ENCODE measurements around the gene C6orf132.
A peak's percentile ranks its signal among the peaks of the same experiment; 100 is the strongest.
"Not testable (repeated sequence)": the region's sequence is repeated elsewhere in the genome, so short reads cannot be mapped to it uniquely, and the experiment has no call there.

Gene C6orf132

DNA sequence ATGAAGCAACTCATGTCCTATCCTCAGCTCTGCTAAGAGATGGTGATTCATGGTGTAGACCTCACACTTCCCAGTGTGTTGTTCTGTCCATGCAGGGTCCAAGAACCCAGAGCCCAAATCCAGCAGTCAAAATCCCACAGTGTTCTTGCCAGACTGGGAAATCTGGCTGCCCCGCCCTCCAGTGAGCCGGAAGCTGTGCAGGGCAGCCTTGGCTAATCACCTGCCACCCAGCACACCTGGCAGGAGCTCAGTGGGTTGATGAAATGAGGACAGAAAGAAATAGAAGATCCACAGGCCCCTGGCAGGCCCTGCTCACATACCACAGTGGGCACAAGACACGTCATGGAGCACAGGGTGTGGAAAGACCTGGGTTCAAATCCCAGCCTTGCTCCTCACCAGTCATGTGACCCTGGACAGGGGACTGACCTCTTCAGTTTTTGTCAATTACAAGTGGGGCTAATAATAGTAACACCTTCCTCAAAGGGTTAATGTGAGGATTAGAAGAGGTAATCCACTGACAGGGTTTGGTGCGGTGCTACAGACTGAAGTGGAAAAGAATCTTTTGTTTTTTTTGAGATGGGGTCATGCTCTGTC, 17.1 kb upstream of the C6orf132 start:
- no peak for DNase-seq (ENCODE audit: low spot score)

DNA sequence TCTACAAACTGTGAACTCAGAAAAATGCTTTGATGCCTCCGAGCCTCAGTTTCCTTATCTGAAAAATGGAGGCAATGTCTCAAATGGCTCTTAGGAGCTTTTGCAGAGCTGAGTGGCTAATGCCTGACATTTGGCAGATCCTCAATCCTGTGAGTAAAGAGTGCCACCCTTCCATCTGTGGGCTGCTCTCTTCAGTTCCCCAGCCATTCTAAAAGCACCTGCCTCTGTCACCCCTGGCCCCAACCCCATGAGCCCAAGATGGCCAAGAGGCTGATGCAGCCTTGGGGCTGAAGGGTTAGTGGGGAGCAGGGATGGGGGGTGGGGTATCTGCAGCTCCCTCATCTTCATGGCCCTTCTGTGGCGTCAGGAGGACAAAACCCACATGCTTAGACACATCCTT, 16.2 kb upstream of the C6orf132 start:
- DNase-seq (ENCODE audit: low spot score) = no peak

DNA sequence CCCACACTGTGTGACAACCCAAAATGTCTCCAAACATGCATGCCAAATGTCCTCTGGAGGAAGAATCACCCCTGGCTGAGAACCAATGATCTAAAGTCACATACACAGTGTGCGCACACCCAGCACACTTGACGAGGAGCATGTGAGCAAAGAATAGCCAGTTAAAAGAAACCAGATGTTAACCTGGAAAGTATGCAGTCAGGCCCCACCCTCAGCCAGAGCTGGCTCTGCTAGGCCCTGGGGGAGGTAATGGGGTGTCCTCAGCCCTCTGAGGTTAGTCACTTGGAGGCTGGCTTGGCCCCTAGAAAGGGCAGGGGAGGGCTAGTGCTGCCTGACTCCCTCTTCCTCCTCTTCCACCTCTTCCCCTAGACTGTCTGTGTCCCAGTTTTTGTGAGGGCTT, 15.6 kb upstream of the C6orf132 start:
- DNase-seq (ENCODE audit: low spot score) = no peak

- no peak for DNase-seq (ENCODE audit: low spot score)
These were observed 14.2 kb upstream of the C6orf132 start for GRCh38 chr6:42156638-42157037.

DNA sequence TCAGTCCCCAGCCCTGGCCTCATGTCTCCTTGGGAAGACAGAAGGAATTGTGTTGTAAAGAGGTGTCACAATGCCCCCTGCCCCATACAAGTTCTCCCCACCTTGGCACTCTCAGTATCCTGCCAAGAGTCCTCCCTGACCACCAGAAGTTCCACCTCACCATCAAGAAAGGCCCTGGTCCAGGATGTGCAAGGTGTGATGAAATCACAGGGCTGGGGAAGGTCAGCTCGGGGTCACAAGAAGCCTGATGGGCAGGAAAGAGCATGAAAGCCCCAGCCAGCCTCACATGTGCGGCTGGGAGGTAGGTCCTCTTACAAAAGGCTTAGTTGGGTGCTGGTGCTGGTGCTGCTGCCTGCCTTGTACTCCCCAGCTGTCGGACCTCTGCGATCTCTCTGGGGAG, 12.9 kb upstream of the C6orf132 start:
- no peak for DNase-seq (ENCODE audit: low spot score)

- DNase-seq (ENCODE audit: low spot score) = no peak
These were observed 12.2 kb upstream of the C6orf132 start for GRCh38 chr6:42154461-42155209.

- DNase-seq (ENCODE audit: low spot score) = no peak
These were observed 11.5 kb upstream of the C6orf132 start for GRCh38 chr6:42153921-42154320.

DNA sequence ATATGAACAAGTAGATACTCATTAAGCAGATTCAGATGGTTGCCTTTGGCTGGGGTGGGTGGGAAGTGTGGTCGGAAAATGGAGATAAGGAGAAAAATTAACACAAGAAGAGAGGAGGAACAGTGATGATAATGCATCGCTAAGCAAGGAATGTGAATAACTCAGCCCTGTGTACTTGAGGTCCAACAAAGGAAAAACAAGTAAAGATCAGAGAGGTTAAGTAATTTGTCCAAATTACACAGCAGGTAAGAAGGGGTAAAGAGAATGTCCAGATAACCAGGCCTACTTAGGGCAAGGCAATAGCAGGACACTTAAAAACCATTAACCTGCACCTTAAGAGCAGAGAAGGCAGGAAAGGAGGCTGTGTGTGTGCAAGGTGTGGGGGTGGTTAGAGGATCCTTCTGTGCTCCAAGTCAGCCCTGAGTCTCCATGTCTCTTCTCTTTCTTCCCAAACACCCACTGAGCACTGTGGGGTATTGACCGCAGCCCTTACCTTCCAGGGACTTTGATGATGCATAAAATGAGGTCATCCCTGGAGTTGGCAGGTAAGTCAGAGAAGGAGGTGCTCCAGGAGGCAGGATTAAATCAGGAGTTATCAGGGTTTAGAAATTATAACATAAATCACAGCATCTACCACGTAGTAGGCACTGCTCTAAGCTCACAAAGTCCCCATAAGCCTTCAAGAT, 10.3 kb upstream of the C6orf132 start:
- not testable (repeated sequence) for DNase-seq (ENCODE audit: low spot score)

DNA sequence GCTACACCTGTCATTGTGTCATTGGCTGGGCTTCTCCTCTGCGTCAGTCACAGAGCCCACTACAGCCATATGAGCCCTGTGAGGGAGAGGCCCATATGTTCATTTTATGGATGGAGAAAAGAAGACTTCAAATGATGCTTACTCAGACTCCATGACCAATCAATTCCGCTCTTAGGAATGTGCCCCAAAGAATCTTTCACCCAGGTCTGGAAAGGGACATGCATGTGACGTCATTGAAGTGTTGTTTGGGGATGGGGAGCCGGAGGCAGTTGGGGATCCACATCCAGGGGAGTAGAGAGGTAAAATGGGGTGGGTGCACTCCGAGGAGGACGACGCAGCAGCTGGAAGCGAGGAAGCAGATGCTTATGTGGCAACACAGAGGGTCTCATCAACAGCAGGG, 9.6 kb upstream of the C6orf132 start:
- DNase-seq (ENCODE audit: low spot score) = no peak

- no peak for DNase-seq (ENCODE audit: low spot score)
These were observed 7.8 kb upstream of the C6orf132 start for GRCh38 chr6:42150254-42150653.

DNA sequence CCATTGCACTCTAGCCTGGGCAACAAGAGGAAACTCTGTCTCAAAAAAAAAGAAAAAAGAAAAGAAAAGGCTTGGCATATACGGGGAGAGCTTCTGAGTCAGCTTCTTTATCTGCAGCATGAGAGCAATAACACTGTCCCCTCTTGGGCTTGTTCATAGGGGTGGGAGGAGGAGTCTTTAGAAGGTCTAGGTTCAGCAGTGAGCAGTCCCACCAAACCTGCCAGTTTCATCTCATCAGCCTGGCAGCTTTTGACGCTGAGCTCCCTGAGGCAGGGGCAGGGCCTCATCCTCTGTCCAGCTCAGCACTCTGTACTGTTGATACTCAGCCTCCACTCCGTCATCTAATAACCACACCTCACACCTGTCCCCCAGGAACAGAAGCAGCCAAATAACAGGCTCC, 5.6 kb upstream of the C6orf132 start:
- no peak for DNase-seq (ENCODE audit: low spot score)

GRCh38 chr6:42147138-42147562, 4.7 kb upstream of the C6orf132 start:
- no peak for DNase-seq (ENCODE audit: low spot score)

GRCh38 chr6:42141603-42142117, 760 bp downstream of the C6orf132 start:
- no peak for DNase-seq (ENCODE audit: low spot score)

GRCh38 chr6:42140756-42141602, 1.4 kb downstream of the C6orf132 start:
- no peak for DNase-seq (ENCODE audit: low spot score)

DNA sequence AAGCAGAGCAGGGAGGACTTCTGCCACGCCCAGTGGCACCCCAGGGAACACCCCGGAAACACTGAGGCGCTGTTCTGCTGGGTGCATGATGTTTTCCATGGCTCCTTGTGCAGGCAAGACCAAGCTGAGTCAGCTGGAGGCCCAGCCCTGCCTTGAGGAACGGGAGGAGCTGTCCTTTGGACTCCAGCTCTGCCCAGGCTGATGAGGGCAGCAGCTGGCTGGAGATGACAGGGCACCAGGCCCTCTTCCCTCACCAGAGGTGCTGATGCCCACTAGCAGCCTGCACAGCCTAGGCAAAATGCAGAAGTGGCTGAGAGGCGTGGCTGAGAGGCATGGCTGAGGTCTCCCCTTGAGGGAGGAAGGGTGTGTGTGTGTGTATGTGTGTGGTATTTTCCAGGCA, 2.4 kb downstream of the C6orf132 start:
- DNase-seq (ENCODE audit: low spot score) = peak; percentile 47

GRCh38 chr6:42138630-42139619, 3.5 kb downstream of the C6orf132 start:
- no peak for DNase-seq (ENCODE audit: low spot score)

DNA sequence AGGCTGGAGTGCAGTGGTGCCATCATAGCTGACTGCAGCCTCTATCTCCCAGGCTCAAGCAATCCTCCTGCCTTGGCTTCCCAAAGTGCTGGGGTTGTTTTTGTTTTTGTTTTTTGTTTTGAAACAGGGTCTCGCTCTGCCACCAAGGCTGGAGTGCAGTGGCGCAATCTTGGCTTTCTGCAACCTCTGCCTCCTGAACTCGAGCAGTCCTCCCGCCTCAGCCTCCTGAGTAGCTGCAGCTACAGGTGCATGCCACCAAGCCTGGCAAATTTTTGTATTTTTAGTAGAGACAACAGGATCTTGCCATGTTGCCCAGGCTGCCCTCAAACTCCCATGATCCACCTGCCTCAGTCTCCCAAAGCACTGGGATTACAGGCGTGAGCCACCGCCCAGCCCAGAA, 4.2 kb downstream of the C6orf132 start:
- DNase-seq (ENCODE audit: low spot score) = no peak

DNA sequence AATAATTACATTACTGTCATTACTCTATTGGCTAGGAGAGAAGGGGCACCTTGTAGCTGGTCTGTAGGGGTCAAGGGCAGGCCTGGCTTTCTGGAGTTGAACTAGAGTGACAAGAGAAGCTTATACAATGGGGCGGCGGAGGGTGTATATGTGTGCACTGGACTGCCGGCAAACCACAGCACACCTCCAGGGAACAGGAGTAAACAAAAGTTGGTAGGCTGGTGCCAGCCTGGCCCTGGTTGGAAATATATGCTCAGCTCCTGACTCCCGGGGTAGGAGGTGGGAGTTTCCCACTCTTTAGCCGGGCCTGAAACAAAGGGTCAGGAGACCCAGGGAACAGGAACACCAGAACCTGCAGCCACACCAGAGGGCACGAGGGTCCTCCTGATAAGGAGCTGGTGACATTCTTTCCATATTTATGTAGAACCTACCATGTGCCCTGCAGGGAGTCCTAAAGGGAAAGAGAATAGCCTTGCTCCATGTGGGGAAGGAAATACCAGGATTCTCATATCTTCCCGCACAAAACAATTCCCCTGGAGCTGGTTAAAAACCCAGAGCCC, 5.1 kb downstream of the C6orf132 start:
- DNase-seq (ENCODE audit: low spot score) = no peak

GRCh38 chr6:42136508-42137193, 5.8 kb downstream of the C6orf132 start:
- peak; percentile 81 for DNase-seq (ENCODE audit: low spot score)

DNA sequence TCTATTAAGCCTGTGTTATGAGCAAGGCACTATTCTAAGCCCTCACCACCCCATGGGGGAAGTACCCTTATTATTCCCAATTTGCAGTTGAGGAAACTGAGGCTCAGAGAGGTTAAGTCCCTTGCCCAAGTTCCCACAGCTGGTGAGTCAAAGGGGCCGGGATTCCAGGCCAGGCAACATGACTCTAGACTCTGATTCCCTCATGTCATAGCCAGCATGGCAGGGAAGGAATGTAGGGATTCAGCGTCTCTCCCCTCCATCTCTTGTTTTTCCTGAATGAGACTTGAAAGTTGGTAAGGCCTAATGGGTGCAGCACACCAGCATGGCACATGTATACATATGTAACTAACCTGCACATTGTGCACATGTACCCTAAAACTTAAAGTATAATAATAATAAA, 6.7 kb downstream of the C6orf132 start:
- DNase-seq (ENCODE audit: low spot score) = no peak

All from hepatic stellate cell (primary cell).